ENCODE results near the gene DCLRE1B. TPM values are rescaled to one million over a fixed set of nuclear protein-coding genes. Genes with fewer than 3 reads are reported as not detected.
A peak's percentile ranks its signal among the peaks of the same experiment; 100 is the strongest.

Gene DCLRE1B
- total and polyA plus RNA-seq, 10 donors = 1.9 to 10.5 (median 7.3) TPM

DNA sequence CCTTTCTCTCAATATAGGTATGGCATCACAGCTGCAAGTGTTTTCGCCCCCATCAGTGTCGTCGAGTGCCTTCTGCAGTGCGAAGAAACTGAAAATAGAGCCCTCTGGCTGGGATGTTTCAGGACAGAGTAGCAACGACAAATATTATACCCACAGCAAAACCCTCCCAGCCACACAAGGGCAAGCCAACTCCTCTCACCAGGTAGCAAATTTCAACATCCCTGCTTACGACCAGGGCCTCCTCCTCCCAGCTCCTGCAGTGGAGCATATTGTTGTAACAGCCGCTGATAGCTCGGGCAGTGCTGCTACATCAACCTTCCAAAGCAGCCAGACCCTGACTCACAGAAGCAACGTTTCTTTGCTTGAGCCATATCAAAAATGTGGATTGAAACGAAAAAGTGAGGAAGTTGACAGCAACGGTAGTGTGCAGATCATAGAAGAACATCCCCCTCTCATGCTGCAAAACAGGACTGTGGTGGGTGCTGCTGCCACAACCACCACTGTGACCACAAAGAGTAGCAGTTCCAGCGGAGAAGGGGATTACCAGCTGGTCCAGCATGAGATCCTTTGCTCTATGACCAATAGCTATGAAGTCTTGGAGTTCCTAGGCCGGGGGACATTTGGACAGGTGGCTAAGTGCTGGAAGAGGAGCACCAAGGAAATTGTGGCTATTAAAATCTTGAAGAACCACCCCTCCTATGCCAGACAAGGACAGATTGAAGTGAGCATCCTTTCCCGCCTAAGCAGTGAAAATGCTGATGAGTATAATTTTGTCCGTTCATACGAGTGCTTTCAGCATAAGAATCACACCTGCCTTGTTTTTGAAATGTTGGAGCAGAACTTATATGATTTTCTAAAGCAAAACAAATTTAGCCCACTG lies 35.5 kb downstream of the DCLRE1B start:
- Histone ChIP-seq H3K27ac (peak overlapping the region in 7 of 8 donors; percentile 48 to 83 (median 55)), H3K9me3 (no peaks in the 10 kb centered on the region), H3K4me1 (peaks cover 10 to 99% (median 67%) of the 10 kb centered on the region in 6 donors), H3K27me3 (replicated peaks in 1 of 7) (no peaks in the 10 kb centered on the region), H3K4me3 (peak overlapping the region in 1 of 8 donors; percentile 31), H3K36me3 (peaks cover 0 to 46% (median 21%) of the 10 kb centered on the region in 6 donors)
- DNase-seq = no peak
- 39 to 54% (median 45%) methylated on average over 16 of the region's 16 CpGs for WGBS, 5 donors
- intact Hi-C loops (cut with DNase I; ENCODE audit: low total_unique reads) = no loop called here
- no peak for TF ChIP-seq POLR2A (IDR thresholded peaks at IDR 0.05)
- TF ChIP-seq, protein P1, sequence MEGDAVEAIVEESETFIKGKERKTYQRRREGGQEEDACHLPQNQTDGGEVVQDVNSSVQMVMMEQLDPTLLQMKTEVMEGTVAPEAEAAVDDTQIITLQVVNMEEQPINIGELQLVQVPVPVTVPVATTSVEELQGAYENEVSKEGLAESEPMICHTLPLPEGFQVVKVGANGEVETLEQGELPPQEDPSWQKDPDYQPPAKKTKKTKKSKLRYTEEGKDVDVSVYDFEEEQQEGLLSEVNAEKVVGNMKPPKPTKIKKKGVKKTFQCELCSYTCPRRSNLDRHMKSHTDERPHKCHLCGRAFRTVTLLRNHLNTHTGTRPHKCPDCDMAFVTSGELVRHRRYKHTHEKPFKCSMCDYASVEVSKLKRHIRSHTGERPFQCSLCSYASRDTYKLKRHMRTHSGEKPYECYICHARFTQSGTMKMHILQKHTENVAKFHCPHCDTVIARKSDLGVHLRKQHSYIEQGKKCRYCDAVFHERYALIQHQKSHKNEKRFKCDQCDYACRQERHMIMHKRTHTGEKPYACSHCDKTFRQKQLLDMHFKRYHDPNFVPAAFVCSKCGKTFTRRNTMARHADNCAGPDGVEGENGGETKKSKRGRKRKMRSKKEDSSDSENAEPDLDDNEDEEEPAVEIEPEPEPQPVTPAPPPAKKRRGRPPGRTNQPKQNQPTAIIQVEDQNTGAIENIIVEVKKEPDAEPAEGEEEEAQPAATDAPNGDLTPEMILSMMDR (IDR thresholded peaks at IDR 0.05 in 8 of 11, conservative IDR thresholded peaks at IDR 0.05 in 3 of 11) = no peak
- TF ChIP-seq POLR2AphosphoS5 (IDR thresholded peaks at IDR 0.05) = no peak

DNA sequence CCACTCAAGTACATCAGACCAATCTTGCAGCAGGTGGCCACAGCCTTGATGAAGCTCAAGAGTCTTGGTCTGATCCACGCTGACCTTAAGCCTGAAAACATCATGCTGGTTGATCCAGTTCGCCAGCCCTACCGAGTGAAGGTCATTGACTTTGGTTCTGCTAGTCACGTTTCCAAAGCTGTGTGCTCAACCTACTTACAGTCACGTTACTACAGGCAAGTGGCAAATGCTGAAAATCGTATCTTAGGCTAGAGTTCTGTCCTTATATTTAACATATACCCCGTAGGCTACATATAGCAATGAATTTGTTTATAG lies 36.1 kb downstream of the DCLRE1B start:
- no peaks in the 10 kb centered on the region for H3K9me3 ChIP-seq
- H3K4me3 ChIP-seq = peak overlapping the region in 1 of 8 donors; percentile 31
- H3K27me3 ChIP-seq (replicated peaks in 1 of 7) = no peaks in the 10 kb centered on the region
- 79 to 85% (median 81%) methylated on average over 7 of the region's 7 CpGs for WGBS, 5 donors
- H3K27ac ChIP-seq = peak overlapping the region in 6 of 8 donors; percentile 48 to 83 (median 64)
- no peak for DNase-seq
- intact Hi-C loops (cut with DNase I; ENCODE audit: low total_unique reads) = no loop called here
- TF ChIP-seq POLR2AphosphoS5 (IDR thresholded peaks at IDR 0.05) = no peak
- TF ChIP-seq POLR2A (IDR thresholded peaks at IDR 0.05) = no peak
- TF ChIP-seq, protein P1 (IDR thresholded peaks at IDR 0.05 in 8 of 11, conservative IDR thresholded peaks at IDR 0.05 in 3 of 11) = no peak
- H3K4me1 ChIP-seq = peaks cover 12 to 99% (median 66%) of the 10 kb centered on the region in 6 donors
- peaks cover 0 to 46% (median 21%) of the 10 kb centered on the region in 6 donors for H3K36me3 ChIP-seq

DNA sequence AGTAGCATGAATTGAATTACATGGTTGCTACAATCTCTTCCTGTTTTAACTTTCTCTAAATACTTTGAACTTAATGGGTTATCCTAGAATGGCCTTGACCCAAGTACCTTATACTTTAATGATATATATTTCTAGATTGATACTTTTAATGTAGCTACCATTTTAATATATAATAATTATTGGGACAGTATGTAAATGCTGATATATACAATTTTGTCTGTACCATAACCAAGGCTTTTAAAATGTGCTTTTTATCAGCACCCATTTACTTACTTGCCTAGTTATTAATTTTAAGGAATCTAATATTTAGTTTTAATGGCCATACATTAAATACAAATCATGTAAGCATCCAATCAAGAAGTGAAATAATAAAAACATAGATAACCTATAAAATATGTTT lies 37.4 kb downstream of the DCLRE1B start:
- Histone ChIP-seq H3K9me3 (no peaks in the 10 kb centered on the region), H3K36me3 (peaks cover 0 to 46% (median 21%) of the 10 kb centered on the region in 6 donors), H3K4me3 (no peak overlapping the region), H3K4me1 (peaks cover 26 to 99% (median 66%) of the 10 kb centered on the region in 6 donors), H3K27ac (peak overlapping the region in 3 of 8 donors; percentile 60 to 74 (median 73)), H3K27me3 (replicated peaks in 1 of 7) (no peaks in the 10 kb centered on the region)
- intact Hi-C loops (cut with DNase I; ENCODE audit: low total_unique reads) = no loop called here
- TF ChIP-seq, protein P1 (IDR thresholded peaks at IDR 0.05 in 8 of 11, conservative IDR thresholded peaks at IDR 0.05 in 3 of 11) = no peak
- TF ChIP-seq POLR2A (IDR thresholded peaks at IDR 0.05) (no peak), POLR2AphosphoS5 (IDR thresholded peaks at IDR 0.05) (no peak)
- DNase-seq = no peak

DNA sequence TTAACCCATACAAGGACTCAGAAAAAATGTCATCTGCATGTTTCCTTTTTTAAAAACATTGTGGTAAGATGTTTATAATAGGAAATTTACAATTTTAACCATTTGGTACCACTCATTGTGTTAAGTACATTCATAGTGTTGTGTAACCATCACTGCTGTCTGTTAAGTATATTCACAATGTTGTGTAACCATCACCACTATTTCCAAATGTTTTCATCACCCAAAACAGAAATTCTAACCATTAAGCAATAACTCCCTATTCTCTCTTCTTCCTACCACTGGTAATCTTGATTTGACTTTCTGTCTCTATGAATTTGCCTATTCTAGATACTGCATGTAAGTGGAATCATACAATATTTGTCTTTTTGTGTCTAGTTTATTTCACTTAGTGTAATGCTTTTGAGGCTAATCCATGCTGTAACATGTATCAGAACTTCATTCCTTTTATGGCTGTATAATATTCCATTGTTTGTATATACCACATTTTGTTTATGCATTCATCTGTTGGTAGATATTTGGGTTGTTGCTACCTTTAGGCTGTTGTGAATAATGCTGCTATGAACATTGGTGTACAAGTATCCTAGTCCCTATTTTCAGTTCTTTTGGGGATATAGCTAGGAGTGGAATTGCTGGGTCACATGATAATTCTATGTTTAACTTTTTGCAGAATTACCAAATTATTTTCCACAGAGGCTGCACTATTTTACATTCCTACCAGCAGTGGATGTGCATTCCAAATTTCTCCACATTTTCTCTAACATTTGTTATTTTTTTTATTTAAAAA lies 38.1 kb downstream of the DCLRE1B start:
- no peak for DNase-seq
- Histone ChIP-seq H3K9me3 (no peaks in the 10 kb centered on the region), H3K4me1 (peaks cover 26 to 99% (median 66%) of the 10 kb centered on the region in 6 donors), H3K4me3 (no peak overlapping the region), H3K27ac (peak overlapping the region in 4 of 8 donors; percentile 7 to 74 (median 66)), H3K36me3 (peaks cover 0 to 46% (median 21%) of the 10 kb centered on the region in 6 donors), H3K27me3 (replicated peaks in 1 of 7) (no peaks in the 10 kb centered on the region)
- intact Hi-C loops (cut with DNase I; ENCODE audit: low total_unique reads) = no loop called here
- TF ChIP-seq POLR2AphosphoS5 (IDR thresholded peaks at IDR 0.05) = no peak
- TF ChIP-seq, protein P1 (IDR thresholded peaks at IDR 0.05 in 8 of 11, conservative IDR thresholded peaks at IDR 0.05 in 3 of 11) = no peak
- TF ChIP-seq POLR2A (IDR thresholded peaks at IDR 0.05) = no peak

All from spleen (tissue), 11 donors.